NT2/D1 (cell line): ENCODE measurements around the gene FAS.

Source experiments
- SUZ12 ChIP-seq: IDR thresholded peaks from 2 replicates; pipeline ENCODE4 v1.6.1; 2011; ENCODE audit not compliant: insufficient read length, insufficient read depth; ENCODE audit errors: extremely low read depth
- YY1 ChIP-seq: IDR thresholded peaks from 2 replicates; pipeline ENCODE4 v1.6.1; 2011; ENCODE audit not compliant: insufficient read length, insufficient read depth
- ZNF274 ChIP-seq: IDR thresholded peaks from 2 replicates; pipeline ENCODE4 v1.6.1; 2011; ENCODE audit warnings: mild to moderate bottlenecking, low read depth, low read length

- TF ChIP-seq ZNF274 (no peak), YY1 (no peak), SUZ12 (no peak)
Observed at GRCh38 chr10:89019569-89020327, 29.1 kb downstream of the FAS start.
